AG04449 (cell line): Measurements from ENCODE around the gene ARHGAP32.
"Not testable (repeated sequence)": the region's sequence is repeated elsewhere in the genome, so short reads cannot be mapped to it uniquely, and the experiment has no call there.

Source experiments
- CTCF ChIA-PET: fragments of 350-600 bp; formaldehyde crosslinking; extraction: SDS; loops from one replicate; lab custom pipeline; 2021; ENCODE audit warnings: antibody characterized with exemption; lab: Yijun Ruan, JAX
- POLR2A ChIA-PET: fragments of 400-600, 350-600 bp; formaldehyde crosslinking; extraction: SDS; loops from one replicate; lab custom pipeline; 2020; ENCODE audit warnings: antibody characterized with exemption, inconsistent platforms; lab: Yijun Ruan, JAX
- DNase-seq: peaks from one replicate; pipeline ENCODE4 v3.0.0-alpha.2; 2010; ENCODE audit warnings: low read depth, low spot score
- H3K4me3 ChIP-seq: 2 replicates; pipeline ENCODE4 v1.5.1; 2011; ENCODE audit warnings: low read depth, mild to moderate bottlenecking, control low read depth, low read length
- CTCF ChIP-seq: IDR thresholded peaks from one replicate; pipeline ENCODE4 v1.5.1; 2011; ENCODE audit warnings: mild to moderate bottlenecking, moderate library complexity, low read length, control low read depth, inconsistent platforms; ENCODE audit not compliant: insufficient read depth; ENCODE audit errors: missing control alignments

The ARHGAP32 gene

GRCh38 chr11:129141748-129142523 lies 50.2 kb downstream of the ARHGAP32 start:
- POLR2A ChIA-PET: no interaction called here
- DNase-seq: no peak
- H3K4me3 ChIP-seq: no peak overlapping the region
- CTCF ChIA-PET: interaction anchor here (1.0 kb wide), 1 partner anchor 25 kb away, joined by 3 read pairs; no protein-coding TSS in a partner anchor
- no peak for TF ChIP-seq CTCF

GRCh38 chr11:129131316-129131715 lies 60.8 kb downstream of the ARHGAP32 start:
- TF ChIP-seq CTCF: no peak
- ChIA-PET POLR2A (no interaction called here), CTCF (interaction anchor here (1.1 to 1.9 kb wide), 3 partner anchors 13 to 200 kb away, joined by 5 to 8 read pairs (median 6); no protein-coding TSS in a partner anchor)
- no peak for DNase-seq
- no peak overlapping the region for H3K4me3 ChIP-seq

- ChIA-PET CTCF (interaction anchor here (1.9 kb wide), 1 partner anchor 202 kb away, joined by 8 read pairs; no protein-coding TSS in a partner anchor), POLR2A (interaction anchor here (0.6 kb wide), 1 partner anchor 67 kb away, joined by 4 read pairs; no protein-coding TSS in a partner anchor)
- not testable (repeated sequence) for H3K4me3 ChIP-seq, DNase-seq
These were observed 63.1 kb downstream of the ARHGAP32 start for GRCh38 chr11:129128881-129129620.

GRCh38 chr11:129119036-129119435 lies 73.1 kb downstream of the ARHGAP32 start:
- CTCF ChIA-PET: interaction anchor here (1.2 to 2.7 kb wide), 7 partner anchors 8 to 245 kb away, joined by 3 to 136 read pairs (median 9); no protein-coding TSS in a partner anchor
- H3K4me3 ChIP-seq: no peak overlapping the region
- no peak for DNase-seq
- POLR2A ChIA-PET: no interaction called here
- no peak for TF ChIP-seq CTCF

- TF ChIP-seq CTCF: peak; percentile 66
- ChIA-PET POLR2A (no interaction called here), CTCF (interaction anchor here (0.6 to 2.7 kb wide), 19 partner anchors 9 to 249 kb away, joined by 3 to 136 read pairs (median 3); no protein-coding TSS in a partner anchor)
- H3K4me3 ChIP-seq: no peak overlapping the region
- DNase-seq: peak; percentile 26
These were observed 74.4 kb downstream of the ARHGAP32 start for GRCh38 chr11:129117595-129118350.
